ENCODE results near the gene WWC2.
A peak's percentile ranks its signal among the peaks of the same experiment; 100 is the strongest.

The WWC2 gene

DNA sequence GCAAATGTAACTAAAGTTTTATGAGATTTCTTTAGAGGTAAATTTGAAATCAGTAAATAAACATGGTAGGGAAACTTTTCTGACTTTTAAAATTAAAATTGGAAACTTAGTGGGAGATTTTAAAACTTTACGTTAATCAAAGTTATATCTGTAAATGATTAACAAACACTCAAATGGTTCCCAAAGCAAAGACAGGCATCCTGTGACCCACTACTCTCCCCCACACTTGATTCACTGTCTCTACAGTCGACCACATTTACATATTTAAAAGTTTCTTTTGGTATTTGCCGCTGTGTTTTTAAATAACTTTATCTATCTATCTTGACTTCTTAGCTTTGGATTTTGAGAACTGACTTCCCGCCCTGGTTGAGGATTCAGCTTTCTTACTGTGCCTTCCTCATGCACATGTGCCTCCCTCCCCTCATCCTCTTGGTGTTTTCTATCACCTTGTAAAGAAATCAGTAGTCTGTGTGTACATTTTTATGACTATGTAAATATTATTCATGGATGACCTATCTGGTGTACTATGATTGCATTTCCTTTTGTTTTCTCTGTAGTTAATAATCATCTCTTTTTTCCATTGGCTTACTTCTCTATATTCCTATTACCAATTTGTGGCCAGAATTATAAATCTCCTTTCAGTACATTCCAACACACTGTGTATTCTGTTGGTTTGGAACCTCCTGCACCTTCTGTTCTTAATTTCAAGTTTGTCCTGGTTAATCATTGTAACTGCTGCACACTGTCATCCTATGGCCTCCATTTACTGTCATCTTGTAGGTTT is 72.6 kb downstream of the WWC2 start:
- ChIA-PET POLR2A (no interaction called here), CTCF (no interaction called here)
- Histone ChIP-seq H3K36me3 (ENCODE audit: control insufficient read depth in 2 of 2, insufficient read depth in 1 of 2, low read length in 2 of 2) (no peaks in the 10 kb centered on the region), H3K4me3 (ENCODE audit: low read depth, low read length) (no peak overlapping the region), H3K9me3 (ENCODE audit: control insufficient read depth, insufficient read depth, low read depth, low read length) (no peaks in the 10 kb centered on the region), H3K4me1 (ENCODE audit: control insufficient read depth, insufficient read depth, low read length) (peaks cover 22% of the 10 kb centered on the region), H3K27ac (ENCODE audit: extremely low read depth, low read depth, low read length) (no peak overlapping the region)
- TF ChIP-seq ZNF600 (tag by site-specific recombination; IDR thresholded peaks at IDR 0.05) (peak; percentile 68), ZNF169 (tag by site-specific recombination; IDR thresholded peaks at IDR 0.05) (no peak), ZNF10 (tag by site-specific recombination; IDR thresholded peaks at IDR 0.05) (no peak), REPIN1 (tag by site-specific recombination; IDR thresholded peaks at IDR 0.05; ENCODE audit: low read depth) (no peak), OSR2 (tag by site-specific recombination; IDR thresholded peaks at IDR 0.05) (peak; percentile 34; the same call in 1 of the 2 replicates), ZBTB17 (tag by site-specific recombination; IDR thresholded peaks at IDR 0.05) (peak; percentile 54), ZNF561 (tag by site-specific recombination; IDR thresholded peaks at IDR 0.05; ENCODE audit: borderline replicate concordance) (no peak), ZNF248 (tag by site-specific recombination; IDR thresholded peaks at IDR 0.05) (no peak), PRDM1 (tag by site-specific recombination; IDR thresholded peaks at IDR 0.05) (no peak), ZNF664 (tag by site-specific recombination; IDR thresholded peaks at IDR 0.05) (no peak), ZNF202 (tag by site-specific recombination; IDR thresholded peaks at IDR 0.05; ENCODE audit: borderline replicate concordance) (no peak), ZNF335 (tag by site-specific recombination; conservative IDR thresholded peaks at IDR 0.05) (no peak), ZBTB8A (tag by site-specific recombination; IDR thresholded peaks at IDR 0.05) (no peak), ZFP3 (tag by site-specific recombination; IDR thresholded peaks at IDR 0.05; ENCODE audit: low read depth) (no peak), ZNF626 (tag by site-specific recombination; IDR thresholded peaks at IDR 0.05) (no peak), ZNF48 (tag by site-specific recombination; IDR thresholded peaks at IDR 0.05) (no peak), ZNF548 (tag by site-specific recombination; IDR thresholded peaks at IDR 0.05) (no peak), ZNF473 (tag by site-specific recombination; IDR thresholded peaks at IDR 0.05) (no peak), ZNF843 (tag by site-specific recombination; IDR thresholded peaks at IDR 0.05) (no peak), ZNF426 (tag by site-specific recombination; IDR thresholded peaks at IDR 0.05) (no peak), ZNF792 (tag by site-specific recombination; IDR thresholded peaks at IDR 0.05) (no peak), ZFP37 (tag by site-specific recombination; IDR thresholded peaks at IDR 0.05) (no peak), ZNF2 (tag by site-specific recombination; IDR thresholded peaks at IDR 0.05) (no peak), GFI1B (tag by site-specific recombination; IDR thresholded peaks at IDR 0.05) (no peak), GLIS2 (tag by site-specific recombination; IDR thresholded peaks at IDR 0.05) (no peak)
- TF ChIP-seq, protein P1, sequence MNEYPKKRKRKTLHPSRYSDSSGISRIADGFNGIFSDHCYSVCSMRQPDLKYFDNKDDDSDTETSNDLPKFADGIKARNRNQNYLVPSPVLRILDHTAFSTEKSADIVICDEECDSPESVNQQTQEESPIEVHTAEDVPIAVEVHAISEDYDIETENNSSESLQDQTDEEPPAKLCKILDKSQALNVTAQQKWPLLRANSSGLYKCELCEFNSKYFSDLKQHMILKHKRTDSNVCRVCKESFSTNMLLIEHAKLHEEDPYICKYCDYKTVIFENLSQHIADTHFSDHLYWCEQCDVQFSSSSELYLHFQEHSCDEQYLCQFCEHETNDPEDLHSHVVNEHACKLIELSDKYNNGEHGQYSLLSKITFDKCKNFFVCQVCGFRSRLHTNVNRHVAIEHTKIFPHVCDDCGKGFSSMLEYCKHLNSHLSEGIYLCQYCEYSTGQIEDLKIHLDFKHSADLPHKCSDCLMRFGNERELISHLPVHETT (tag by site-specific recombination; IDR thresholded peaks at IDR 0.05): no peak
- TF ChIP-seq, protein P2, sequence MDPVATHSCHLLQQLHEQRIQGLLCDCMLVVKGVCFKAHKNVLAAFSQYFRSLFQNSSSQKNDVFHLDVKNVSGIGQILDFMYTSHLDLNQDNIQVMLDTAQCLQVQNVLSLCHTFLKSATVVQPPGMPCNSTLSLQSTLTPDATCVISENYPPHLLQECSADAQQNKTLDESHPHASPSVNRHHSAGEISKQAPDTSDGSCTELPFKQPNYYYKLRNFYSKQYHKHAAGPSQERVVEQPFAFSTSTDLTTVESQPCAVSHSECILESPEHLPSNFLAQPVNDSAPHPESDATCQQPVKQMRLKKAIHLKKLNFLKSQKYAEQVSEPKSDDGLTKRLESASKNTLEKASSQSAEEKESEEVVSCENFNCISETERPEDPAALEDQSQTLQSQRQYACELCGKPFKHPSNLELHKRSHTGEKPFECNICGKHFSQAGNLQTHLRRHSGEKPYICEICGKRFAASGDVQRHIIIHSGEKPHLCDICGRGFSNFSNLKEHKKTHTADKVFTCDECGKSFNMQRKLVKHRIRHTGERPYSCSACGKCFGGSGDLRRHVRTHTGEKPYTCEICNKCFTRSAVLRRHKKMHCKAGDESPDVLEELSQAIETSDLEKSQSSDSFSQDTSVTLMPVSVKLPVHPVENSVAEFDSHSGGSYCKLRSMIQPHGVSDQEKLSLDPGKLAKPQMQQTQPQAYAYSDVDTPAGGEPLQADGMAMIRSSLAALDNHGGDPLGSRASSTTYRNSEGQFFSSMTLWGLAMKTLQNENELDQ (tag by site-specific recombination; IDR thresholded peaks at IDR 0.05; ENCODE audit: low read depth): no peak
- TF ChIP-seq, protein P3, sequence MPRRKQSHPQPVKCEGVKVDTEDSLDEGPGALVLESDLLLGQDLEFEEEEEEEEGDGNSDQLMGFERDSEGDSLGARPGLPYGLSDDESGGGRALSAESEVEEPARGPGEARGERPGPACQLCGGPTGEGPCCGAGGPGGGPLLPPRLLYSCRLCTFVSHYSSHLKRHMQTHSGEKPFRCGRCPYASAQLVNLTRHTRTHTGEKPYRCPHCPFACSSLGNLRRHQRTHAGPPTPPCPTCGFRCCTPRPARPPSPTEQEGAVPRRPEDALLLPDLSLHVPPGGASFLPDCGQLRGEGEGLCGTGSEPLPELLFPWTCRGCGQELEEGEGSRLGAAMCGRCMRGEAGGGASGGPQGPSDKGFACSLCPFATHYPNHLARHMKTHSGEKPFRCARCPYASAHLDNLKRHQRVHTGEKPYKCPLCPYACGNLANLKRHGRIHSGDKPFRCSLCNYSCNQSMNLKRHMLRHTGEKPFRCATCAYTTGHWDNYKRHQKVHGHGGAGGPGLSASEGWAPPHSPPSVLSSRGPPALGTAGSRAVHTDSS (tag by site-specific recombination; IDR thresholded peaks at IDR 0.05): peak; percentile 33; the same call in 1 of the 2 replicates
- TF ChIP-seq, protein P4, sequence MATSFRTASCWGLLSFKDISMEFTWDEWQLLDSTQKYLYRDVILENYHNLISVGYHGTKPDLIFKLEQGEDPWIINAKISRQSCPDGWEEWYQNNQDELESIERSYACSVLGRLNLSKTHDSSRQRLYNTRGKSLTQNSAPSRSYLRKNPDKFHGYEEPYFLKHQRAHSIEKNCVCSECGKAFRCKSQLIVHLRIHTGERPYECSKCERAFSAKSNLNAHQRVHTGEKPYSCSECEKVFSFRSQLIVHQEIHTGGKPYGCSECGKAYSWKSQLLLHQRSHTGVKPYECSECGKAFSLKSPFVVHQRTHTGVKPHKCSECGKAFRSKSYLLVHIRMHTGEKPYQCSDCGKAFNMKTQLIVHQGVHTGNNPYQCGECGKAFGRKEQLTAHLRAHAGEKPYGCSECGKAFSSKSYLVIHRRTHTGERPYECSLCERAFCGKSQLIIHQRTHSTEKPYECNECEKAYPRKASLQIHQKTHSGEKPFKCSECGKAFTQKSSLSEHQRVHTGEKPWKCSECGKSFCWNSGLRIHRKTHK (tag by site-specific recombination; IDR thresholded peaks at IDR 0.05): no peak
- TF ChIP-seq, protein P5, sequence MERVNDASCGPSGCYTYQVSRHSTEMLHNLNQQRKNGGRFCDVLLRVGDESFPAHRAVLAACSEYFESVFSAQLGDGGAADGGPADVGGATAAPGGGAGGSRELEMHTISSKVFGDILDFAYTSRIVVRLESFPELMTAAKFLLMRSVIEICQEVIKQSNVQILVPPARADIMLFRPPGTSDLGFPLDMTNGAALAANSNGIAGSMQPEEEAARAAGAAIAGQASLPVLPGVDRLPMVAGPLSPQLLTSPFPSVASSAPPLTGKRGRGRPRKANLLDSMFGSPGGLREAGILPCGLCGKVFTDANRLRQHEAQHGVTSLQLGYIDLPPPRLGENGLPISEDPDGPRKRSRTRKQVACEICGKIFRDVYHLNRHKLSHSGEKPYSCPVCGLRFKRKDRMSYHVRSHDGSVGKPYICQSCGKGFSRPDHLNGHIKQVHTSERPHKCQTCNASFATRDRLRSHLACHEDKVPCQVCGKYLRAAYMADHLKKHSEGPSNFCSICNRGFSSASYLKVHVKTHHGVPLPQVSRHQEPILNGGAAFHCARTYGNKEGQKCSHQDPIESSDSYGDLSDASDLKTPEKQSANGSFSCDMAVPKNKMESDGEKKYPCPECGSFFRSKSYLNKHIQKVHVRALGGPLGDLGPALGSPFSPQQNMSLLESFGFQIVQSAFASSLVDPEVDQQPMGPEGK (tag by site-specific recombination; IDR thresholded peaks at IDR 0.05): no peak
